HG03342 (cell line): ENCODE results near the gene IL15RA.
"Not testable (repeated sequence)": the region's sequence is repeated elsewhere in the genome, so short reads cannot be mapped to it uniquely, and the experiment has no call there.

Source experiments
- ATAC-seq: cut with Tn5 transposase; IDR thresholded peaks from one replicate; pipeline ENCODE4 v1.9.1; 2021; ENCODE audit warnings: mild to moderate bottlenecking, moderate library complexity; ENCODE audit not compliant: unreplicated experiment

The IL15RA gene

DNA sequence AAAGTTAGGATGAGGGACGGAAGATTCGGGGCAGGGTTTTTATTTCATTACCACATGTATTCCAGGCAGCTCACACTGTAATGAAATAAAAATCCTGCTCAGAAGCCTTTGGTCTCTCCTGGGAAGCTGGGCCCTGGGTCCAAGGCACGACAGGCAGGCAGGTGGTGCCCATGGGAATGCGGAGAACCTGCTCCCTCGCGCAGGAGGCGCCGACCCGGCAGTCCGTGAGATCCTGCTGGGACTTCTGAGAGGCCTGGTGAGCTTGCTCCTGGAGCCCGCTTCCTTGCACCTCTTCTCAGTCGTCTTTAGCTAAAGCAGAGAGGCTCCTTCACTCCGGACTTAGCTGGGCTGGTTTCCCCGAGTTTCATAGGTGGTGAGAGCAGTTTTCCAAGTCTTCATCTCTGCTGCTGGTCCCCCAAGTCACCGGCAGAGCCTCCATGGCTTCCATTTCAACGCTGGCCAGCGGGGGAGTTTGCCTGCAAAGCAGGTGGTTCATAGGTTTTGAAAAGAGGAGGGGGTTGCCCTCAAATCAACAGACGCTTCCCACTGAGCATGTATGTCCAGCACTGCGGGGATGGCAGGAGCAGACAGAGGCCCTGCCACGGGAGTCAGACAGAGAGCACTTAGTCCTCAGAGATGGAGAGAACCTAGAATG lies 24.5 kb downstream of the IL15RA start:
- no peak for ATAC-seq

DNA sequence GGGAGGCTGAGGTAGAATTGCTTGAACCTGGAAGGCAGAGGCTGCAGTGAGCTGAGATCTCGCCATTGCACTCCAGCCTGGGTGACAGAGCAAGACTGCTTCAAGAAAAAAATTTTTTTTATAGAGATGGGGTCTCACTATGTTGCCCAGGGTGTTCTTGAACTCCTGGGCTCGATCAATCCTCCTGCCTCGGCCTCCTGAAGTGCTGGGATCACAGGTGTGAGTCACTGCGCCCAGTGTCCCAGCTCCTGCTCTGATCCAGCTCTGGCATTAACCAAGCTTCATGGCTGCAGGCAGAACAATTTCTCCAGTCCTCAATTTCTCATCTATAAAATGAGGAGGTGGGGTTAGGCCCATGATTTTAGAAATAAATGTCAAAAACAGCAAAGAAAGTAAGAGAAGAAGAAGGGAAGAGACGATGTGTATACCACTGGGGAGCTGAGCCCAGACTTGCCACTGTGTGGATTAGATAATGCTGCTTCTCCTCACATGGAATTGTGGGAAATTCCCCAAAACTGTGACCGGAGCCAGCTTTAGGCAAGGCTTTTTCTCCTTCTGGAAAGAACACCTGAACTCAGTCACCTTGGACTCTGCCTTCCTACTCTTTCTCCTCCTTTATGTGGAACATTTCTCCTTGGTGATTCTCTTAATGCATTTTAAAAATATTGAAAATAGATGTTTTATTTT lies 25.5 kb downstream of the IL15RA start:
- ATAC-seq: no peak

DNA sequence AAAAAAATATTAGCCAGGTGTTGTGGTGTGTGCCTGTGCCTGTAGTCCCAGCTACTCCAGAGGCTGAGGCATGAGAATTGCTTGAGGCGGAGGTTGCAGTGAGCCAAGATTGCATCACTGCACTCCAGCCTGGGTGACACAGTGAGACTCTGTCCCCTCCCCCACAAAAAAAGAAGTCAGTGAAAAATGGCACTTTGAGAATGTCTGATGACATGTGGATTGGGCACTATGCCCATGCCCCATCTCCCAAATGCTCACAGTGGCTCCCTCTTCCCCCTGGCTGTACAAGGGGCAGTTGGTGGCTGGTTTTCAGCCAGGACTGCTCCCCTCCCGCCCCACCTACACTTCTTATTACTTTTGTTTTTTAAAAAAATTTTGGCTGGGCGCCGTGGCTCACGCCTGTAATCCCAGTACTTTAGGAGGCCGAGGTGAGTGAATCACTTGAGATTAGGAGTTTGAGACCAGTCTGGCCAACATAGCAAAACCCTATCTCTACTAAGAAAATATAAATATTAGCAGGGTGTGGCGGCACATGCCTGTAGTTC lies 26.1 kb downstream of the IL15RA start:
- no peak for ATAC-seq

GRCh38 chr10:5949009-5949759 lies 28.2 kb downstream of the IL15RA start:
- no peak for ATAC-seq

DNA sequence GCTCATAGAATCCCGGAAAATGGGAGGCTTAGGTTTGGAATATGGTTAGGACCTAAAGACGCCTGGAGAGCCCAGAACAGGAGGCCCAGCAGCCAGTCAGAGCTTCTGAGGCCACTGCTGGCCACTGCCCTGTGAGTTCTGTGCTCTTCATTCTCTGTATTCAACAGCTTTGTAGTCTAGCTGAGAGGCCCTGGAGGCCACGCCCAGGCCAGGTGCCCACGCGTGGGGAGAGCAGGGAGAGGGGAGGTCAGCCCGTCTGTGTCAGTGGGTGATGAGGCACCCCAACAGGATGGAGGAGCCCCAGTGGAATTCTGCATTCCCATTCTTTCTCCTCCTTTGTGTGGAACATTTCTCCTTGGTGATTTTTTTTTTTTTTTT lies 29.1 kb downstream of the IL15RA start:
- ATAC-seq: no peak

DNA sequence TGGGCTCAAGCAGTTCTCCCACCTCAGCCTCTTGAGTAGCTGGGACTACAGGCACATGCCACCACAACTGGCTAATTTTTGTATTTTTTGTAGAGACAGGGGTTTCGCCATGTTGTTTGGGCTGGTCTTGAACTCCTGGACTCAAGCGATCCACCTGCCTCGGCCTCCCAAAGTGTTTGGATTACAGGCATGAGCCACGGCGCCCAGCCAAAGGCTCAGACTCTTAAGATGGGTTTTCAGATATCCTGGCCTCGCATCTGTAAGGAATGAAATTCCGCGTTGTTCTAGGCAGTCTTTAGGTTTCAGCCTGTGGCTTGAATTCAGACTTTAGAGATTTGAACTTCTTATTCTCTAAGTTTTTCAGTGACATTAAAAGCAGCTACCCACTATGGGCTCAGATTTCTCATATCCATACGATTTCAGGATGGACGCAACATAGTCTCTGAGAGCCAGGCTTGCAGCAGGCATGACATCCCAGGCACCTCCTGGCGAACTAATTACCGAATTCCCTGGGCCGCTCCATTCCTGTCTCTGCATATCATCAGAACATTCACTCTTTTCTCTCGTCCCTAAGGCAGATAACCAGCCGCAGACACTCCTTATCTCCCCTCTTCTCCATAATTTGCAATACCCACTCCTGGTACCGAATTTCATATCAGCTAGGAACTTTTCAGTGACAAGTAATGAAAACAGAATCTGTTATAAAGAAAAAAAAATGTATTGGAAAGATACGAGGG lies 29.7 kb downstream of the IL15RA start:
- ATAC-seq: no peak

DNA sequence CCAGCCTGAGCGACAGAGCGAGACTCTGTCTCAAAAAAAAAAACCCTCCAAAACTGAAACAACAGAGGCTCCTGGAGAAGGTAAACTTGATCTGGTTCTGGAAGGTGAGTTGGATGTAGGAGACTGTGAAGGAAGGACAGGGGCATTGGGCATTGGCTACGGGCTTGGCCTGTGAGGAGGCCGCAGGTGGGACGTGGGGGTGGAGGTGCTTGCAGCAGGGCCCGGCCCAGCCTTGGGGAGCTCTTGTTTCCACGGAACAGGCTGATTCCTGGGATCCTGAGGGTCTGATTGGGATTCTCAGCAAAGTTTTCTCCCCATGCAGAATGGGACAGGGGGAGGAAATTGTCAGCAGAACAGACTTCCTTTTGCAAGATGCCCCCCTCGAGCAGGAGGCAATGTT lies 30.6 kb downstream of the IL15RA start:
- ATAC-seq: no peak

- ATAC-seq: not testable (repeated sequence)
Measured at GRCh38 chr10:5946419-5946775, 30.9 kb downstream of the IL15RA start.

- ATAC-seq: no peak
Measured at GRCh38 chr10:5945561-5946418, 31.6 kb downstream of the IL15RA start.

GRCh38 chr10:5945190-5945509 lies 32.2 kb downstream of the IL15RA start:
- no peak for ATAC-seq

DNA sequence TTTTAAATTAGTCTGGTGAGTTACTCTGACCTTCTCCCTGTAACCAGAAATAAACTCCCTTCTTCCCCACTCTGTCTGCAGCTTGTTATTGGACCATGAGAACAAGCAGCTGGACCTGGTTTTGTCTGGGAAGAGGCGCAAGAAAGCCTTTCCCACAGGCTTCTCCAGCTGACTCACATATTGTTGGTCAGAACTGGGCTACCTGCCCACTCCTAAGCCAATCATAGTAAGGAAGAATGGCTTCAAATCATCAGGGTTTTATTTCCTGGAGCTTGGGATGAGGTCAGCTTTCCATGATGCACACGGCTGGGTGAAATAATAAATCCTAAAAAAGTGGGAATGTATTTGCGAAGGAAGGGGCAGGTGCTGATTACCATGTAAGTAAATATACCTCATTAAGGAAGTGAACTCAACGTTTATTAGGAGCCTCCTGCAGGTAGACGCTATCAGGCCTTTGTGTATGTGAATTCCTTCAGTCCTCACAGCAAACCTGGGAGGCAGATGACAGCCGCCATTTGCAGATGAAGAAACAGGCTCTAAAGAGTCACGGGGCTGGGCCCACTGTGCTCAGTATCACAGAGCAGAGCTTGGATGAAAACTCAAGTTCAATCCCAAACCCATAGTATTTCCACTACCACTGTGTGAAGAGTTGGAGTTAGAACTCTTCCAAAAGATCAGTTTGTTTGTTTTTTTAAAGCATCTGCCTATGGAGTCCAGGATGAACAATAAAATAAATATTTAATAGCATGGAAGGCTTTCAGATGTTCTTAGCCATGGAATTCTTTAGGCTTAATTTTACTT lies 32.8 kb downstream of the IL15RA start:
- no peak for ATAC-seq

GRCh38 chr10:5943536-5943935 lies 33.8 kb downstream of the IL15RA start:
- no peak for ATAC-seq

DNA sequence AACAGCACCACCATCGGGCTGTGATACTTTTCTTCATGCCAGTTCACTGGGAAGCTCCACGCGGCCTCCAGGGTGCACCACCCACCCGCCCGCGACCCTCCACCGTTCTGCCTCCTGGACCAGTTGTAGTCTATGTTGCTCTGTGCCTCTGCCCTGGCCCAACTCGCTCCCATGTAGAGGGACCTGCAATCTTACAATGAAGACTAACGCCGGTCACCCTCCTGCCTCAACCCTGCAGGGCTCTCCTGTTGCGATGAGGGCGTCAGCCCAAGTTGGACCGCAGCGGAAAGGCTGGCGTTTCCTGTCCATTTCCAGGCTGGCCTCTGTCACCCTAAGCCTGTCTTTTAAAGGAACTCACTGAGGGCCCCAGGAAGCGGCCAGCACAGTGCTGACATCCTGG lies 34.9 kb downstream of the IL15RA start:
- ATAC-seq: no peak

DNA sequence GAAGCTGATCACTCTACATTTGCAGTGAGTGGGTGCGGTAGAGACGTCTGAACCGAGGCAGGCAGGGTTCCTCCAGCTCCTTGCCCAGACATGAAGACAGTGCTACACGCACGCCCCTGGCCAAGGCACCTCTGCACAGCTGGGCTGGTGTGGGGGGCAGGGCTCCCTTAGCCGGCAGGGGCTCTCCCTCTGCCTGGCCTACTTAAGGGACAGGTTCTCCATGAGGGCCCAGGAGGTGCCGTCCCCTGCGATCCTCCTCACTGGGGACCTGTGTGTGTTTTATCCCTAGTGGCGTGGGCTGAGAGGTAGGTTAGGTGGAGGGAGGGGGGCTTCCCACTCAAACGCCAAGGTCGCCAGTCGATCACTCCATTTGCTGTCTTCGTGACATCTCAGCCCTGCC lies 35.3 kb downstream of the IL15RA start:
- ATAC-seq: no peak

DNA sequence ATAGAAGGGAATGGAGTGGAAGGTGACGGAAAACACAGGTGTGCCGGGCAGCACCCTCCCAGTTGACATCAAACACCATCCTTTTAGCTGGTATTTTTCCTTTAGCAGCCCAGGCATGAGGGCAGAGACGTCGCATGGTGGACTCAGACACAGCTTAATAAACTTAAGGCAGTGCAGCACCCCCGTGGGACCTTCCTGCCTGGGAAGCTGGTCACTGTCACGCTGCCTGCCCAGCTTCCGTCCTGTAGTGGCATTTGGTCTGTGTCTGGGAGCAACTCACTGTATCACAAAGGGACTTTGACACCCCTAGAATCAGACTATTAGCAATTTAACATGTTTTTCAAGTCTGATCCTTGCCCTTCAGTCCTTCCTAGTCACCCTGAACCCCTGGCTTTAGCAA lies 35.8 kb downstream of the IL15RA start:
- ATAC-seq: no peak

GRCh38 chr10:5940807-5941218 lies 36.5 kb downstream of the IL15RA start:
- ATAC-seq: no peak

GRCh38 chr10:5938291-5938690 lies 39.1 kb downstream of the IL15RA start:
- no peak for ATAC-seq

DNA sequence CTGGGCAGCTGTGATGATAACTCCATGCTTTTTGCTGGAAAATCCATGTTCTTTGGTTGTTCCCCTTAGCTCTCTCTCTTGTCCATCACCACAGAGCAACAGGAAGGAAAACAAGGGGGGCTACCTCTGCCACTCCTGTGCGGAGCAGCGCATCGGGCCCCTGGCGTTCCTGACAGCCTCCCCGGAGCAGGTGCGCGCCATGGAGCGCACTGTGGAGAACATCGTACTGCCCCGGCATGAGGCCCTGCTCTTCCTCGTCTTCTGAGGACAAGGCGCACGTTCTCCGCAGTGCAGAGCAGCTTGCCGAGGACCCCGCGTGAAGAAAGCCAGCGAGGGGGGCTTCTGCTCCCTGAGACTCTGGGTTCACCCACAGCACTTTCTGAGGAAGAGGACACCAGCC lies 40.3 kb downstream of the IL15RA start:
- no peak for ATAC-seq

- ATAC-seq: no peak
Measured at GRCh38 chr10:5935628-5936027, 41.7 kb downstream of the IL15RA start.
